Suppressor macrophage treated with lipopolysaccharide for 4 hours (primary cell): ENCODE data around the gene C12orf56.
"Not testable (repeated sequence)": the region's sequence is repeated elsewhere in the genome, so short reads cannot be mapped to it uniquely, and the experiment has no call there.

Experiments used
- DNase-seq: peaks from one replicate; pipeline ENCODE4 v3.0.0-alpha.2; 2020

C12orf56 gene

DNA sequence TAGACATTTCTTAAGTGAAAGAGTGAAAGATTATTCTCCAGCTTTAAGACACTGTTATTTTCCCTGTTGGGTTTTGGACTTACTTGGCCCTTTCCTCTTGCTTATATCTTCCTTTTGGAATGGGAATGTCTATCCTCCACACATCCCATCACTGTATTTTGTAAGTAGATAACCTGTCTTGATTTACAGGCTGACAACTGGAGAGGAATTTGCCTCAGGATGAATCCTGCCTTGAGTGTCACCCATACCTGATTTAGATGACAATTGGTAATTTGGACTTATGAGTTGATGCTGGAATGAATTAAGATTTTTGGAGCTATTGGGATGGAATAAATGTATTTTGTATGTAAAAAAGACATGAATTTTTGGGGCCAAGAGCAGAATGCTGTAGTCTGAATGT is 94.3 kb downstream of the C12orf56 start:
- DNase-seq: no peak

DNA sequence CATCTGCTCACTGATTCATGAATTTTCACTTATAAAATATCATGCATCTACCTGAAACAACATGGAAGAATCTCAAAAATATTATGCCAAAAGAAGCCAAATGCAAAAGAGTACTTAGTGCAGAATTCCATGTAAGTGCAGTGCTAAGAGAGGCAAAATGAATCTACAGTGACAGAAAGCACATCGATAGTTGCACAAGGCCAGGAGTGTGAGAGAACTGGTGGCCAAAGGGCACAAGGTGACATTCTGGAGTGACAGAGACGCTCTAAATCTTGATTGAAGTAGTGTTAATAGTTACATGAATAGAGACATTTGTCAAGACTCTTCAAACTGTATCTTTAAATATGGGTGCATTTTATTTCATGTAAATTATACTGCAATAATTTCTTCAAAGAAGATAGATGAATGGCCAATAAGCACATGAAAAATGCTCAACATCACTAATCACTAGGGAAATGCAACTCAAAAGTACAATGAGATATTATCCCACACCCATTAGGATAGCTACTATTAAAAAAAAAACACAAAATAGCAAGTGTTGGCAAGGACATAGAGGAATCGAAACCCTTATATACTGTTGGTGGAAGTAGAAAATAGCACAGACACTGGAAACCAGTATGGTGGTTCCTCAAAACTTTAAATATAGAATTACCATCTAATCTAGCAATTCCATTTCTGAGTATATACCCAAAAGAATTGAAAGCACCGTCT is 96.7 kb downstream of the C12orf56 start:
- DNase-seq: peak; percentile 29

DNA sequence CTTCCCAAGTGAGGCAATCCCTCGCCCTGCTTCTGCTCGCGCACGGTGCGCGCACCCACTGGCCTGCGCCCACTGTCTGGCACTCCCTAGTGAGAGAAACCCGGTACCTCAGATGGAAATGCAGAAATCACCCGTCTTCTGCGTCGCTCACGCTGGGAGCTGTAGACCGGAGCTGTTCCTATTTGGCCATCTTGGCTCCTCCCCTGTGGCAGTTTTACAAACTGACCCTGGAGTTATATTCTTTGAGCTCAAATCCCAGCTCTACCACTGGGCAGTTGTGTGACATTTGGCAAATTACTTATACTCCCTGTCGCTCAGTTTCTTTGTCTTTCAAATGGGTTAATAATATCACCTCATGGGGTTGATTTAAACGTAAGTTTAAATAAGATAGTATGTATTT is 97.4 kb downstream of the C12orf56 start:
- not testable (repeated sequence) for DNase-seq

DNA sequence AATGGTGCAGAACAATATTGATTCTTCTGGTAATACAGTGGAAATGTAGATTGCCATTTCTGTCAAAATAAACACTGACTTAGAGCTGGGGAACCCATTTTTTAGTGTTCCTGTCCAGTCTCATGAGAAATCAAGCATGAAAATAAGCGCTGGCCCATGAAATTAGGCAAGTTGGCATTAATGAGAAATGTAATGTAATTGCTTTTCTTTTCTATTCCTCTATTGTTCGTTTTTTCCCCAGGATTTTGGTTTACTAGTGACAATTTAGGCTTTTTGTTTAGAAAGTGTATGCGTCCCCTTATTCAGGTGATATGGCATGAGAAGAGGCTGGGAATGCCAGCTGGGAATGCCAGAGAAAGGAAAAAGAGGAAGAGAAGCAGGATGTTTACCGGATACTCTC is 104.0 kb downstream of the C12orf56 start:
- no peak for DNase-seq

DNA sequence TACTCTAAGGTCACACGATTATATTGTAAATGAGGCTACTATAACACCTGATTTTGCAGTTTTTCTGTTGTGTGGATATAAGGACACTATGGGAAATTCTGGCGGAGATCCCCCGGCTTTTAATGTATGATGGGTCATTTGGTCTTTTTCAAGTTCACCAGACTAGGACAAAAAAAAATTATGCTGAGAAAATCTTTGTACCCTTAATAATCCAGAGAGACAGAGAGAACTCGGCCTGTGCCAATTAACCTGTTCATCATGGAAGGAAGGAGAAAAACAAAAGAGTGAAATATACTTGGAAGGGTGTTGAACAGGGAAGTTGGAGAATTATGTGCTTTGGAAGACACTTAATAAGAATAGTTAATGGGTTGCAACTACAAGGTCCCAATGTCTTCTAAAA is 106.3 kb downstream of the C12orf56 start:
- DNase-seq: no peak

DNA sequence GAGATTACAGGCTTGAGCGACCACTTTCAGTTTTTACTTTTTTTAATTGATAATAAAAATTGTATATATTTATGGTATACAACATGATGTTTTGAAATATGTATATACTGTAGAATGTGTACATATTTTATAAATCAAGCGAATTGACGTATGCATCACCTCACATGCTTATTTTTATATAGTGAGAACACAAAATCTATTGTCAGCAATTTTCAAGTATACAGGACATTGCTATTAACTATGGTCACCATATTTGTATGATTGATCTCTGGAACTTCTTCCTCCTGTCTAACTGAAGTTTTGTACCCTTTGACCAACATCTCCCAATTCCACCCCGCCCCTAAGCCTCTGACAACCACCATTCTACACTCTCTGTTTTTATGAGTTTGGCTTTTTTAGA is 112.1 kb downstream of the C12orf56 start:
- no peak for DNase-seq

DNA sequence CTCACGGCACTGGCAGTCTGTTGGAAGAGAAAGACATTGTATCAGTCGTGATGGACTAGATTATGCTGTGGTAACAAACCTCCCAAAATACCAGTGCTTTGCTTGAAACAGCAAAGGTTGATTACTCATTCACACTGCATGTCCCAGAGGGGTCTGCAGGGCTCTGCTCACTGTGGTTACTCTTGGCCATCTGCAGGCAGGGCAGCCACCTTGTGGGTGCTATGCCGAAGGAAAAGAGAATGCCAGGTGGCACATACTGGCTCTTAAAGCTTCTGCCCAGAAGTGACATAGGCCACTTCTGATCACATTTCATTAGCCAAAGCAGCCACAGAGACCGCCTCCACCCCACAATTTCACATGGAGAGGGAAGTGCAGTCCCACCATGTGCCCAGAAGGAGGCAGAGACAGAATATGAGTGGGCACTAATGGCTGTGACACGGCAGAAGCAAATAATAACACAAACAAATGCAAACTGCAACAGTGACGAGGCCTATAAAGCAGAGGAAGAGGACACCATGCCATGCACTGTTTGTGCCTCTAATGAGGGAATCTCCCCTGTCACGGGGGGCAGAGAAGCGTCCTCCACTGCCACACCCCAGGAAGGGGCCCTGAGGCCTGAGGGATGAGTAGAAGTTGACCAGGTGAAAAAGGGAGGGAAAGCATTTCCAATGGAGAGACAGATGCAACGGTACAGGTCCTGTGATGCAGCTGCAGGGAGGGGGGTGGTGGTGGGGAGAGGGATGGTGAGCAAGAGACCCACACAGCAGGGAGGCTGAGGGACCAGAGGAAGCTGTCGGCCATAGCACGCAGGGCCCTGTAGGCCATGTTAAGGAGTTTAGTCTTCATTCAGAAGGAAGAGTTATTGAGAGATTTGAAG is 116.8 kb downstream of the C12orf56 start:
- peak; percentile 30 for DNase-seq

DNA sequence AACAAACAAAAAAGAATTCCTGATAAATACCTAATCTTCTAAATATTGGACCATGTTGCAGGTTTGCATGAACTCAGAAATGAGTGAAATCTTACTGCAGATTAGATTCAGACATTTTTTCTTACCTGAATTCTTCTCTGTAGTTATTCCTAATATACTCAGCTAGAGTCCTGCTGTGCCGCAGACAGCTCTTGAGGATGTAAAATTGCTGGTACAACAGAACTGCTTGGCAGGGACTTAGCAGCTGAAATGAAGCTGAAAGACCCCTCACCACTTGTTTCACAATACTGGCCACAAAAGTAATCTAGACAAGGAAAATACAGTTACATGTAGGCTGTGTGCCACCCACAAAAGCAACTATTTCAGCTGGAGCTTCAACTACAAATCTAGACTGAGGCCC is 120.1 kb downstream of the C12orf56 start:
- no peak for DNase-seq

DNA sequence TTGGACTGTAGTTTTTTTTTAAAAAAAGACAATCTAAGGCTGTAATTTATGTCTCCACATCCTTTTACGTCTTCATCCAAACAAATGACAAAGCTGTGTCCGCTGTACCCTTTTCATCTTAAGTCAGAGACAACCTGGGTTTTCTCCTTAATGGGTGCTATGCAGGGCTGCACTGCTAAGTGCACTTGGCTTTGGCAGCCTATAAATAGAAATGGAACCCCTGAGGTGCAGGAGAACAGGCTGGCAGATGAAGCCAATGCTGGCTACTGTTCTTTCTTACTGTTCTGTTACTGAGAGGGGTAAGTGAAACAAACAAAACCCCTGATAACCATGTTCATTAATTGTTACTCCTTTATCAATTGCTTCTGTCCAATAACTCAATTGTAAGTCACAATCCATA is 121.4 kb downstream of the C12orf56 start:
- no peak for DNase-seq

DNA sequence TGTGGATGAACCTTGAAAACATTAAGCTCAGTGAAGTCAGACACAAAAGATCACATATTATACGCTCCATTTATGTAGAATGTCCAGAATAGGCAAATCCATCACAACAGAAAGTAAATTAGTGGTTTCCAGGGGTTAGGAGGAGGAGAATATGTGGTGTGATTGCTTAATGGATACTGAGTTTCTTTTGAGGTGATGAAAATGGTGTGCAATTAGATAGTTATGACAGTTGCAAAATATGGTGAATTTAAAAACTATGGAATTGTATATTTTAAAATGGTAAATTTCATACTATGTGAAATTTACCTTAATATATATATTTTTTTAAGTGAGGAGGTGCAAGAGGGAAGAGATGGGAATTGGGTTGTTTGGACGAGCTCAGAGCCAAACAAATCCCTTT is 122.1 kb downstream of the C12orf56 start:
- DNase-seq: no peak

DNA sequence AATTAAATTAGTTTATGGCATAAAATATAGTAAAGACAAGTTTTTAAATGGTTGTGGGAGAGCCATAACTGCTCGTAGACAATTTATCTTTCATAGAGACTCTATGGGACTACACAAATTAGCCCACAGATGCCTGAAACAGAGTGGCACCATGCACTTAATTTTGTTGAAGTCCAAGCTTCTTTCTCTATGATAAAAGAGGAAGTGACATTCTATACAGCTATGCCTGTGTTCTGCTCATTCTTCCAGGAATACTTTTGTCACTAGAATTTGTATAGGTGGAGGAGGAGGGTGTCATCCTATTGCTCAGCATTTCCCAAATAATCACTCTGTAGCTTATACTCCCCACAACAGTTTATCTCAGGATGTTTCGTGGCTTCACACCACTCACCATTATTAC is 124.7 kb downstream of the C12orf56 start:
- no peak for DNase-seq

DNA sequence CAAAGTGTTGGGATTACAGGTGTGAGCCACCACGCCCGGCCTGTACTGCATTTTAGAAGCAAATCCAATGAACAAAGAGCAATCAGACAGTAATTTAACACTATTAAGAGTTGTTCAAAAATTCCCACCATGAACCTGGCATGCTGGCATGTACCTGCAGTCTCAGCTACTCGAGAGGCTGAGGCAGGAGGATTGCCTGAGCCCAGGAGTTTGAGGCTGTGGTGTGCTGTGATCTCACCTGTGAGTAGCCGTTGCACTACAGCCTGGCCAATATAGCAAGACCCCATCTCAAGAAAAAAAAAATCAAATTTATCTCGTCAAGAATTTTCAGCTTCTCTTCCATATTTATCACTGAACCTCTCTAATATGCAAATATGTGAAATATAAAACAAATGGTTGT is 128.7 kb downstream of the C12orf56 start:
- DNase-seq: no peak

DNA sequence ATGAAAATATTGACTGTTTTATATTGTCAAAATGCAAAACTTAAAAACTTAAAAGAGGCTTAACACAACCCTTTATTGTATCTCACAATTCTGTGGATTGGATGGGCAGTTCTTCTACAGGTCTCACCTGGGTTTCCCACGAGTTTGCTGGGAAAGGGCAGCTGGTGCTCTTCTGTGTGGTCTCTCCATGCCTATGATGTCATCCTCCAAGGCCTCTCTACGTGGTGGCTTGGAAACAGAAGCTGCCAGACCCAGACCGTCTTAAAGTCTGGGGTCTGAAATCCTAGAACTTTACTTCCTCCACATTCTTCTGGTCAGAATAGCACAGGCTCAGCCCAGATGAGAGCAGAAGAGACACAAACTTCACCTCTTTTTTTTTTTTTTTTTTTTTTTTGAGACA is 132.0 kb downstream of the C12orf56 start:
- DNase-seq: no peak

DNA sequence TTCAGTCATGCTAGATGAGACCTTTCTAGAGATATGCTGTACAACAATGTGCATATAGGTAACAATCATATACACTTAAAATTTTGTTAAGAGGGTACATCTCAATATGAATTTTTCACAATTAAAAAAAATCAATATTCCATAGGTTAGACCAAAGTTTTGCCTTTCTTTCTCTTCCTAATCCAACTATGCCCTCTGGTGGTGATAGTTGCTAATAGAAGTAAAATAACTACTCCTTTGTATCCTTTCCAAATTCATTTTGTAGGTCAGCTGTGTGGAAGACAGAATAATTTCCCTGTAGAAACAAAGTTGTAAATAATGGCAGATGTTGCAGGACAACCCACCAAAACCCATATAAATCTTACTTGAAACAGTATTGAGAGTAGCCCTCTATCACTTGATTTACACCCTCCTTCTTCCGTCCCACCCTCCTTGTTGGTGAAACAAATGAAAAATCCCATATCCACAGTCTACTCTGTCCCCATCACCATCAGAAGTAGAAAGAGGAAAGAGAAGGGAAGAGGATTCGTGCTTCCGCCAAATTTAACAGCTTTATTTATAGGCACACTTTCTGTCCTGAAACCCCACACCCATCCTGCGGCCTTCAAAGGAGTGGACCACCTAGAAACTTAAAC is 134.3 kb downstream of the C12orf56 start:
- DNase-seq: peak; percentile 82

DNA sequence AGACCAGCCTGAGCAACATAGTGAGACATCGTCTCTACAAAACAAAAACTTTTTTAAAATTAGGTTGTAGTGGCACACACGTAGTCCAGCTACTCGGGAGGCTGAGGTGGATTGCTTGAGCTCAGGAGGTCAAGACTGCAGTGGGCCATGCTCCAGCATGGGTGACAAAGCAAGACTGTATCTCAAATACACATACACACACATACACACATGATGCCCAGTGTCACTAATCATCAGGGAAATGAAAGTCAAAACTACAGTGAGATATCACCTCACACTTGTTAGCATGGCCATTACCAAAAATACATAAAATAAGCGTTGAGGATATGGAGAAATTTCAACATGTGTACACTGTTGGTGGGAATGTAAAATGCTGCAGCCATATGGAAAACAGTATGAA is 135.3 kb downstream of the C12orf56 start:
- no peak for DNase-seq

DNA sequence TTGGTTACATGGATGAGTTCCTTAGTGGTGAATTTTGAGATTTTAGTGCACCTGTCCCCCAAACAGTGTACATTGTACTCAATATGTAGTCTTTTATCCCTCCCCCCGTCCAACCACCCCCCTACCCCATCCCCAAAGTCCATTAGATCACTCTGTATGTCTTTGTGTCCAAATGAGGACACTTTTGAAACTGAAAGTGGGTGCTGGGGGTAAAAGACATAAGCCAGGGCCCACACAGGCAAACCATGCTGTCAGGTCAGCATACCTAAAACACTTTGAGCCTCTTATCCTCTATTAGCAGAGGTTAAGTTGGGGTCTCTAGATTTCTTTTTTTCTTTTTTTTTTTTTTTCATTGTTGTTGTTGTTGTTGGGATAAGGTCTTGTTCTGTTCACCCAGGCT is 137.2 kb downstream of the C12orf56 start:
- no peak for DNase-seq

DNA sequence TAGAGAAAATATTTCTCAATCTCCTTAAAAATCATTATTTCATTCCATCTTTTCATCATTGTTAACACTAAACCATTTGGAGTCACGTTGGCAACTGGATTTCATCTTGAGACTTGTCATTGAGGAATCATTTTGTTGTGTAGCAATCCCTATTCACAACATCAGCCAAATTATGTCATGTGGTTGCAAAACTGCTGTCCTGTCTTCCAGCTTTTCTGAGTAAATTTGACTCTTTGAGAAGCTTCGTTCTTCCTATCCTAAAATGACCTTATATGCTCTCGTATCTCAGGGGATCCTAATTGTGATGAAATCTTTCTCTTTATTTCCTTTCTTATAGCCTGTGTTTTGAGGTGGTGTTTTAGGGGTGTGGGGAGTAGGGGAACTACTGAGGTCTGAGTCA is 137.9 kb downstream of the C12orf56 start:
- DNase-seq: peak; percentile 74

DNA sequence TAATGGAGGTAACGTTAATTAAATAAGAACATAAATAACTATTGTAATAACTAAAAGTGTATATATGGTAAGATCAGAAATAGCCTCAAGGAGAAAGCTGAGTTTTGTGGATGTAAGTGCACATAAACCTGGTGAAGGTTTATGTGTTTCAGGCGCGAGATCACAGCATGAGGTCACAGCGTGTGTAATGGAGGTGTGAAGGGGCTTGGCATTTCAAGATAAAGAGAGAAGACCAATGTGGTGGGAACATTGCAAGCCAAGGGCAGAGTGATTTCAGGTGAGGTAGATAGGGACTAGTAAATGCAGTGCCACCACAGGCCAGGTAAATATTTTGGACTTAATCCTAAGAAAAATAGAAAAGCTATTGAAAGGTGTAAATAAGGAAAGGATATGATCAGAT is 146.7 kb downstream of the C12orf56 start:
- no peak for DNase-seq

DNA sequence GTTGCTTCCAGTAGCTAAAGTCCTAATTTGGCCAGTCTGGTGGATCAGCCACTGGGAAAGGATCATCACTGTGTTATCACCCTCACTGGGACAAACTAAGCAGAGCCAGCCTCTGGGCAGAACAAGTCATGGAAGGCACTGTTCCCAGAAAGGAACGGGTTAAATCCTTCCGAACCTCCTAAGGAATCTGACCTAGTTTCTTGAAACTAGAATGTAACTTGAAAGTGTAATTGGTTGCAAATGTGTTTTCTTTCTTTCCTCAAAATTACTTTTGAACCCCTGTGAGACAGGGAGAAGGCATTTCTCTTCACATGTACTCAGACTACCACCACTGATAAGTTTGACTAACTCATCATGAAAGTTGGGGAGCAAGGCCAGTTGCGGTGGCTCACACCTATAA is 149.8 kb downstream of the C12orf56 start:
- DNase-seq: no peak

DNA sequence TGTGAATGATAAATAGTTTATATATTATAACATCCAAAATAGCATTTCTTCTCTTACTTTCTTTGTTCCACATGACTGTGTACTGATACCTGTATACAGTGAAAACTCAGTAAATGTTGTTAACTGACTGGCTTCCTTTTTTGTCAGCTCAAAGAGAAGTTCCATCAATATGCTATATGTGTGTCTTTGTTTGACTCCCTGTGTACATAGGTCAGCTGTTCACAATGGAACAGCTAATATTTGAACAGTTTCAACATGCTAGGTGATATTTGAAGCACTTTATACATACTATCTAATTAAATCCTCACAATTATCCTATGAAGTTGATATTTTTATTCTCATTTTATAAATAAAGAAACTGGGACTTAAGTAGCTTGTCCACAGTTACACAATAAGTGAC is 153.2 kb downstream of the C12orf56 start:
- DNase-seq: no peak

DNA sequence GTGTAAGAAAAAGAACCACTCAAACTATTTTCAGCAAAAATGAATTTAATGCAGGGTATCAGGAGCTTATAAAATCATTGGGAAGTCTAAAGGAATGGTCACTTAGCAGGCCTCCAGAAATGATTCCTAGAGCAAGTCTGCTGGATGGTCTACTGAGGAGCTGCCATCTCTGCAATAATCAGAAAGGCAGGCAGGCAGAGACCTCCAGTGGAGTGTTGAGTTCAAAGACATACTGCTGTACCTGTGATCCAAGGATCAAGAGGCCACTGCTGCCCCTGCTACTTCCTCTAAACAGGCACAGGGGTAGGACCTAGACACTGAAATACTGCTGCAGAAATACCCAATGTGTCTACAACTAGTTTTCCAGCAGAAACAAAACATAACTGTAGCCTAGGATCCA is 154.0 kb downstream of the C12orf56 start:
- no peak for DNase-seq

DNA sequence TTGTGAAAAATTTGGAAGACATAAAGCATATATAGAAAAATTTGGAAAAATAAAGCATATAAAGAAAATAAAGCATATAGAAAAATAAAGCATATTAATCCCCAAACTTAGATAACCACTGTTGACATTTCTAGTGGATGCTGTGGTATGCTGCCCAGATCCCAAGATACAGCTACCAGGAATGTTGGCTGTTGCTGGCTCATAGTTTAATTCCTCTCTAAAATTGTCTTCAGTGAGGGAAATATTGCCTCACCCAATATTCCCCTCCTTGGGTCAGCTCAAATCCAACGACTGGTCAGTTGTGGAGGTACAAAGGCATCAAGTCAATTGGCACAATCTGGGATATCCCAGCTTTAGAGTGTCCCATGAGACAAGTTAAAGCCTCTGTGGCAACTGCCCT is 158.4 kb downstream of the C12orf56 start:
- DNase-seq: no peak

DNA sequence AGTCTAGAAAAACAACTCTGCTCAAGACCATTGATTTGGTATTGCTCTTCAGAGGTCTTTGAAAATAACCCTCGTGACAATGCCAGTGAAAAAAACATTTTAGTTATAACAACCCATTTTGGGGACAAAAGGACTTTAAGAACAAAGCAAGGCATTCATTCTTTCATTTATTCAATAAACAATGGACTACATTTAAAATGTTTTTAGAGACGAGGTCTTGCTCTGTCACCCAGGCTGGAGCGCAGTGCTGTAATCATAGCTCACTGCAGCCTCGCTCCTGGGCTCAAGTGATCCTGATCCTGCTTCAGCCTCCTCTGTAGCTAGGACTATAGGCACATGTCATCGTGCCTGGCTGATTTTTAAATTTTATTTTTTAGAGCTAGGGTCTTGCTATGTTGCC is 160.8 kb downstream of the C12orf56 start:
- DNase-seq: no peak

DNA sequence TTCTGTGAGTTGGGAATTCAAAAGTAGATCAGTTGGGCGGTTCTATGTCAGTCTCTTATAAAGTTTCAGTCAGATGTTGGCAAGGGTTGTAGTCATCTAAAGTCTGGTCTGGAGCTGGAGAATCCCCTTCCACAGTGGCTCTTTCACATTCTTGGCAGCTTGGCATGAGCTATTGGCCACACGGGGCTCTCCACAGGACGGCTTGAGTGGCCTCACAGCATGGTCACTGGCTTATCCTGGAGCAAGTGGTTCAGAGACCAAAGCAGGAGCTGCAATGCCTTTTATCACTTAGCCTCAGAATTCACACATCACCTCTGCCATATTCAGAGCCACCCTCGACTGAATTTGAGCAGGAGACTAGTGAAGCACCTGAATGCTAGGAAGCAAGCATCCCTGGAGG is 161.3 kb downstream of the C12orf56 start:
- DNase-seq: no peak
